Left ventricle myocardium inferior (tissue), 1 donor: ENCODE results near the gene POLE. TPM values are rescaled to one million over a fixed set of nuclear protein-coding genes. Genes with fewer than 3 reads are reported as not detected.

Source experiments
- DNase-seq: peaks from one replicate; pipeline ENCODE4 v3.0.0-alpha.2; 2020
- H3K27ac ChIP-seq: fragments of 200-600 bp; replicated peaks from 2 replicates; pipeline ENCODE4 v1.8.0; 2021
- H3K27me3 ChIP-seq: fragments of 200-600 bp; 2 replicates; pipeline ENCODE4 v1.8.0; 2021; ENCODE audit warnings: low read depth
- H3K36me3 ChIP-seq: fragments of 200-600 bp; 2 replicates; pipeline ENCODE4 v1.8.0; 2021
- H3K4me1 ChIP-seq: fragments of 200-600 bp; 2 replicates; pipeline ENCODE4 v1.8.0; 2021
- H3K4me3 ChIP-seq: fragments of 200-600 bp; 2 replicates; pipeline ENCODE4 v1.8.0; 2021; ENCODE audit warnings: mild to moderate bottlenecking, moderate library complexity
- H3K9me3 ChIP-seq: fragments of 200-600 bp; replicated peaks from 2 replicates; pipeline ENCODE4 v1.8.0; 2021
- CTCF ChIP-seq: fragments of 200-600 bp; IDR thresholded peaks from 2 replicates; pipeline ENCODE4 v1.8.0; 2021; ENCODE audit warnings: antibody characterized with exemption, mild to moderate bottlenecking, borderline replicate concordance
- intact Hi-C: fragments of 100-400 bp; cut with micrococcal nuclease; formaldehyde crosslinking; loops from one replicate; pipeline ENCODE4 v1.11.0; 2022
- total RNA-seq: library from RNA; stranded (reverse); fragmentation: NEBNext Ultra II Directional; extraction: Animal tissue kit (Norgen Biotek cat#: 25700); gene quantifications from one replicate; pipeline ENCODE4 v1.2.1, GENCODE V29; 2021
- donor health status: DM: no; HTN: yes; CAD: no; lungs with severe emphysema.

Gene POLE
- total RNA-seq, 1 donor from 2014 or later = 9.0 TPM

GRCh38 chr12:132731574-132731973 is 44.4 kb upstream of the POLE start:
- Histone ChIP-seq H3K4me1 (no peaks in the 10 kb centered on the region), H3K4me3 (no peak overlapping the region), H3K27me3 (no peaks in the 10 kb centered on the region), H3K36me3 (peaks cover 86% of the 10 kb centered on the region), H3K9me3 (no peaks in the 10 kb centered on the region), H3K27ac (no peak overlapping the region)
- TF ChIP-seq CTCF = no peak
- no peak for DNase-seq
- intact Hi-C loops = no loop called here

- no peak for TF ChIP-seq CTCF
- H3K4me1 ChIP-seq = no peaks in the 10 kb centered on the region
Observed at GRCh38 chr12:132730353-132730752, 43.2 kb upstream of the POLE start.

GRCh38 chr12:132729541-132730320 is 42.6 kb upstream of the POLE start:
- DNase-seq = no peak
- Histone ChIP-seq H3K9me3 (no peaks in the 10 kb centered on the region), H3K27me3 (no peaks in the 10 kb centered on the region), H3K27ac (no peak overlapping the region), H3K4me3 (no peak overlapping the region), H3K36me3 (peaks cover 87% of the 10 kb centered on the region), H3K4me1 (no peaks in the 10 kb centered on the region)
- intact Hi-C loops = no loop called here
- TF ChIP-seq CTCF = no peak

More at GRCh38 chr12:132730353-132730752, 43.2 kb upstream of the POLE start:
- peaks cover 87% of the 10 kb centered on the region for H3K36me3 ChIP-seq
- H3K4me3 ChIP-seq = no peak overlapping the region
- intact Hi-C loops = no loop called here
- no peaks in the 10 kb centered on the region for H3K27me3 ChIP-seq
- no peak for DNase-seq
- no peak overlapping the region for H3K27ac ChIP-seq
- no peaks in the 10 kb centered on the region for H3K9me3 ChIP-seq

- intact Hi-C loops = no loop called here
- Histone ChIP-seq H3K4me3 (no peak overlapping the region), H3K36me3 (peaks cover 86% of the 10 kb centered on the region), H3K9me3 (no peaks in the 10 kb centered on the region), H3K4me1 (peaks cover 3% of the 10 kb centered on the region), H3K27me3 (no peaks in the 10 kb centered on the region), H3K27ac (no peak overlapping the region)
- no peak for DNase-seq
- no peak for TF ChIP-seq CTCF
Observed at GRCh38 chr12:132728502-132728901, 41.4 kb upstream of the POLE start.

GRCh38 chr12:132727091-132727794 is 40.1 kb upstream of the POLE start:
- Histone ChIP-seq H3K36me3 (peaks cover 83% of the 10 kb centered on the region), H3K4me1 (peaks cover 12% of the 10 kb centered on the region), H3K9me3 (no peaks in the 10 kb centered on the region), H3K27me3 (no peaks in the 10 kb centered on the region), H3K27ac (no peak overlapping the region), H3K4me3 (no peak overlapping the region)
- DNase-seq = no peak
- TF ChIP-seq CTCF = no peak
- intact Hi-C loops = no loop called here
